HCT116 (cell line): ENCODE results near the gene SPTBN1. TPM values are rescaled to one million over a fixed set of nuclear protein-coding genes. Genes with fewer than 3 reads are reported as not detected.

Experiments
- ATAC-seq: fragments of 200-7000 bp; cut with Tn5 transposase; 2 replicates; pipeline ENCODE4 v1.9.1; 2020; ENCODE audit warnings: mild to moderate bottlenecking, moderate library complexity
- BruUV-seq: library from RNA; stranded (reverse); fragments of 400-500 nt; replicated peaks from 2 replicates; lab custom pipeline; 2021; lab: Mats Ljungman, UMichigan
- CTCF ChIA-PET: fragments of 300-600 bp; sonication (Branson Sonifier 250); formaldehyde crosslinking; loops from one replicate; lab custom pipeline; 2021; ENCODE audit warnings: antibody characterized with exemption; lab: Charles Lee
- POLR2A ChIA-PET: fragments of 300-600, 350-600 bp; sonication (Branson Sonifier 250); formaldehyde crosslinking; loops from one replicate; lab custom pipeline; 2021; ENCODE audit warnings: antibody characterized with exemption; lab: Charles Lee
- RAD21 ChIA-PET, 2 experiments: fragments of 300-600 bp; sonication (Branson Sonifier 250); formaldehyde crosslinking; loops; one replicate each; lab custom pipeline; 2023; ENCODE audit warnings: low total read pairs in 2 of 2; ENCODE audit not compliant: uncharacterized antibody in 2 of 2, unreplicated experiment in 2 of 2, low non-redundant PET in 1 of 2; lab: Charles Lee
- DNase-seq: peaks from one replicate; pipeline ENCODE4 v3.0.0-alpha.2; 2010; ENCODE audit warnings: low read depth, low spot score
- H2AFZ ChIP-seq: fragments of 200-600 bp; shearing (Covaris generic), sonication (generic); 2 replicates; pipeline ENCODE4 v1.6.1; 2017; ENCODE audit warnings: low read depth, mixed run types, mixed read lengths, antibody characterized with exemption, low read length; ENCODE audit not compliant: poor library complexity, severe bottlenecking
- H3K27ac ChIP-seq: 2 replicates; pipeline ENCODE4 v1.5.1; 2012; ENCODE audit warnings: low read depth, low read length
- H3K27me3 ChIP-seq: fragments of 200-600 bp; sonication (generic); 2 replicates; pipeline ENCODE4 v1.6.1; 2016; ENCODE audit warnings: mixed run types, low read length, mixed read lengths; ENCODE audit not compliant: insufficient read depth
- H3K36me3 ChIP-seq, 2 experiments: fragments of 200-500 bp in 1 of 2; fragments of 200-600 bp in 1 of 2; sonication (Bioruptor generic) in 1 of 2; sonication (generic) in 1 of 2; 2 replicates each; pipeline versions ENCODE4 v1.5.1 to v1.6.1; 2014 to 2016; ENCODE audit warnings: low read length in 2 of 2, inconsistent platforms in 1 of 2, mixed read lengths in 1 of 2, mixed run types in 1 of 2; ENCODE audit not compliant: insufficient read depth in 2 of 2, control insufficient read depth in 1 of 2
- H3K4me1 ChIP-seq, 2 experiments: fragments of 200-600 bp in 1 of 2; sonication (generic) in 1 of 2; 2 replicates each; pipeline versions ENCODE4 v1.5.1 to v1.6.1; 2012 to 2017; ENCODE audit warnings: low read length in 2 of 2, inconsistent platforms in 1 of 2, mild to moderate bottlenecking in 1 of 2, mixed read lengths in 1 of 2, mixed run types in 1 of 2, moderate library complexity in 1 of 2; ENCODE audit not compliant: insufficient read depth in 2 of 2, control insufficient read depth in 1 of 2
- H3K4me2 ChIP-seq: fragments of 200-600 bp; sonication (generic); 2 replicates; pipeline ENCODE4 v1.6.1; 2017; ENCODE audit warnings: mixed run types, low read length, mixed read lengths
- H3K4me3 ChIP-seq, 2 experiments: fragments of 200-600 bp in 1 of 2; sonication (generic) in 1 of 2; replicated peaks in 1 of 2; 2 replicates each; pipeline ENCODE4 v1.5.1; 2011 to 2016; ENCODE audit warnings: low read length in 2 of 2, control low read depth in 1 of 2, low read depth in 1 of 2, mild to moderate bottlenecking in 1 of 2, mixed read lengths in 1 of 2, mixed run types in 1 of 2
- H3K79me2 ChIP-seq: fragments of 200-600 bp; sonication (generic); 2 replicates; pipeline ENCODE4 v1.6.1; 2017; ENCODE audit warnings: mild to moderate bottlenecking, mixed run types, low read length, moderate library complexity, mixed read lengths; ENCODE audit not compliant: insufficient read depth
- H3K9ac ChIP-seq: fragments of 200-600 bp; sonication (generic); 2 replicates; pipeline ENCODE4 v1.6.1; 2016; ENCODE audit warnings: low read length, mixed read lengths
- H3K9me2 ChIP-seq: fragments of 200-600 bp; sonication (generic), shearing (Covaris generic); 2 replicates; pipeline ENCODE4 v1.6.1; 2017; ENCODE audit warnings: mixed run types, mild to moderate bottlenecking, moderate library complexity; ENCODE audit not compliant: insufficient read depth
- H3K9me3 ChIP-seq, 2 experiments: fragments of 200-500 bp in 1 of 2; fragments of 200-600 bp in 1 of 2; sonication (Bioruptor generic) in 1 of 2; sonication (generic) in 1 of 2; 2 replicates each; pipeline ENCODE4 v1.6.1; 2014 to 2017; ENCODE audit warnings: low read length in 2 of 2, mixed read lengths in 2 of 2, inconsistent platforms in 1 of 2, low read depth in 1 of 2, mild to moderate bottlenecking in 1 of 2, mixed run types in 1 of 2, moderate library complexity in 1 of 2; ENCODE audit not compliant: control insufficient read depth in 1 of 2, insufficient read depth in 1 of 2
- H4K20me1 ChIP-seq: fragments of 200-600 bp; sonication (generic), shearing (Covaris generic); 2 replicates; pipeline ENCODE4 v1.6.1; 2017; ENCODE audit warnings: mixed run types, mild to moderate bottlenecking, moderate library complexity; ENCODE audit not compliant: insufficient read depth
- CBX3 ChIP-seq: IDR thresholded peaks from 2 replicates; pipeline ENCODE4 v1.6.1; 2012; ENCODE audit warnings: low read depth
- CEBPB ChIP-seq: IDR thresholded peaks from 2 replicates; pipeline ENCODE4 v1.6.1; 2012; ENCODE audit warnings: low read depth
- JUND ChIP-seq: IDR thresholded peaks from 2 replicates; pipeline ENCODE4 v1.6.1; 2012
- POLR2A ChIP-seq: IDR thresholded peaks from 2 replicates; pipeline ENCODE4 v1.7.0; 2011; ENCODE audit warnings: borderline replicate concordance; ENCODE audit not compliant: insufficient read depth, insufficient read length; ENCODE audit errors: extremely low read depth
- POLR2AphosphoS5 ChIP-seq: IDR thresholded peaks from 2 replicates; pipeline ENCODE4 v1.6.1; 2011; ENCODE audit warnings: mild to moderate bottlenecking, low read depth, low read length, moderate library complexity
- intact Hi-C: fragments of 100-400 bp; cut with micrococcal nuclease; formaldehyde crosslinking; loops from 2 replicates; pipeline ENCODE4 v1.10.0; 2022
- total RNA-seq: library from RNA; stranded (reverse); gene quantifications from one replicate; pipeline ENCODE4 v1.2.1, GENCODE V29; 2021; ENCODE audit not compliant: unreplicated experiment
- TF ChIP-seq, protein P1 (sequence below): IDR thresholded peaks from 2 replicates; pipeline ENCODE4 v1.6.1; 2012; ENCODE audit warnings: low read depth
- TF ChIP-seq, protein P2 (sequence below): IDR thresholded peaks from 2 replicates; pipeline ENCODE4 v1.6.1; 2012

SPTBN1 gene
- total RNA-seq, 1 experiment from 2014 or later = 84.4 TPM

DNA sequence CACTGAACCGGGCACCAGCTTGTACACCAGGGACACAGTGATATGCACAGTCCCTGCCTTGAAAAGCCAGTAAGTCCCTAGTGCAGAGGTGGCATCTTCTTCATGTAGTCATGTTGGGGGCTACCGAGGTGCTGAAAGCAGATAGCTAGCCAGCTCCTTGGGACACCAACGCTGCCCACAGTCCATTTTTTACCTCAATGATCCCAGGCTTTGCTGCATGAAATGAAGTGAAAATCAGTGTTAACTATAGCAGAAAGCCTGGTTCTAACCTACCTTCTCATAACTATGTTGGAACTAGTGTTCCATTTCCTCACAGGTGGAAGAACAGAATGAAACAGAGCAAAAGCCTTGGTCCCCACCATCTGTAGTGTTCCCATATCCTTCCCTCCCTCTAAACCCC lies 200.7 kb downstream of the SPTBN1 start:
- Histone ChIP-seq H4K20me1 (no peaks in the 10 kb centered on the region), H3K9ac (no peak overlapping the region), H2AFZ (no peak overlapping the region), H3K4me3 (no peak overlapping the region), H3K36me3 (peaks cover 18 to 31% of the 10 kb centered on the region in 2 experiments; a peak in 3 of 4 replicates), H3K9me3 (no peaks in the 10 kb centered on the region), H3K27ac (no peak overlapping the region), H3K79me2 (no peaks in the 10 kb centered on the region), H3K4me1 (no peaks in the 10 kb centered on the region), H3K27me3 (no peaks in the 10 kb centered on the region), H3K9me2 (no peaks in the 10 kb centered on the region), H3K4me2 (no peak overlapping the region)
- POLR2A ChIA-PET = no interaction called here
- intact Hi-C loops = loop anchor here (1.0 to 2.0 kb wide), 2 partner anchors 47 to 134 kb away; no protein-coding TSS in a partner anchor
- ATAC-seq (no peak), DNase-seq (no peak)
- RAD21 ChIA-PET = no interaction called here
- CTCF ChIA-PET = interaction anchor here (1.3 to 2.2 kb wide), 3 partner anchors 8 to 550 kb away, joined by 3 to 10 read pairs (median 8); no protein-coding TSS in a partner anchor
- no TSS peak for BruUV-seq
- TF ChIP-seq JUND (no peak), CEBPB (no peak), POLR2AphosphoS5 (no peak), CBX3 (no peak), POLR2A (no peak)
- TF ChIP-seq, protein P1, sequence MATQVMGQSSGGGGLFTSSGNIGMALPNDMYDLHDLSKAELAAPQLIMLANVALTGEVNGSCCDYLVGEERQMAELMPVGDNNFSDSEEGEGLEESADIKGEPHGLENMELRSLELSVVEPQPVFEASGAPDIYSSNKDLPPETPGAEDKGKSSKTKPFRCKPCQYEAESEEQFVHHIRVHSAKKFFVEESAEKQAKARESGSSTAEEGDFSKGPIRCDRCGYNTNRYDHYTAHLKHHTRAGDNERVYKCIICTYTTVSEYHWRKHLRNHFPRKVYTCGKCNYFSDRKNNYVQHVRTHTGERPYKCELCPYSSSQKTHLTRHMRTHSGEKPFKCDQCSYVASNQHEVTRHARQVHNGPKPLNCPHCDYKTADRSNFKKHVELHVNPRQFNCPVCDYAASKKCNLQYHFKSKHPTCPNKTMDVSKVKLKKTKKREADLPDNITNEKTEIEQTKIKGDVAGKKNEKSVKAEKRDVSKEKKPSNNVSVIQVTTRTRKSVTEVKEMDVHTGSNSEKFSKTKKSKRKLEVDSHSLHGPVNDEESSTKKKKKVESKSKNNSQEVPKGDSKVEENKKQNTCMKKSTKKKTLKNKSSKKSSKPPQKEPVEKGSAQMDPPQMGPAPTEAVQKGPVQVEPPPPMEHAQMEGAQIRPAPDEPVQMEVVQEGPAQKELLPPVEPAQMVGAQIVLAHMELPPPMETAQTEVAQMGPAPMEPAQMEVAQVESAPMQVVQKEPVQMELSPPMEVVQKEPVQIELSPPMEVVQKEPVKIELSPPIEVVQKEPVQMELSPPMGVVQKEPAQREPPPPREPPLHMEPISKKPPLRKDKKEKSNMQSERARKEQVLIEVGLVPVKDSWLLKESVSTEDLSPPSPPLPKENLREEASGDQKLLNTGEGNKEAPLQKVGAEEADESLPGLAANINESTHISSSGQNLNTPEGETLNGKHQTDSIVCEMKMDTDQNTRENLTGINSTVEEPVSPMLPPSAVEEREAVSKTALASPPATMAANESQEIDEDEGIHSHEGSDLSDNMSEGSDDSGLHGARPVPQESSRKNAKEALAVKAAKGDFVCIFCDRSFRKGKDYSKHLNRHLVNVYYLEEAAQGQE = no peak
- TF ChIP-seq, protein P2, sequence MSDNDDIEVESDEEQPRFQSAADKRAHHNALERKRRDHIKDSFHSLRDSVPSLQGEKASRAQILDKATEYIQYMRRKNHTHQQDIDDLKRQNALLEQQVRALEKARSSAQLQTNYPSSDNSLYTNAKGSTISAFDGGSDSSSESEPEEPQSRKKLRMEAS = no peak
